Fibroblast of skin of right biceps (primary cell): ENCODE data around the gene BGLAP.
A peak's percentile ranks its signal among the peaks of the same experiment; 100 is the strongest.

ENCODE experiments used
- DNase-seq: peaks from one replicate; pipeline ENCODE4 v3.0.0-alpha.2; 2013

BGLAP gene

GRCh38 chr1:156259805-156260204 is 17.8 kb downstream of the BGLAP start:
- DNase-seq, result no peak

- no peak for DNase-seq
Observed at GRCh38 chr1:156260896-156261295, 18.9 kb downstream of the BGLAP start.

- DNase-seq, result peak; percentile 85
Observed at GRCh38 chr1:156262461-156263287, 20.7 kb downstream of the BGLAP start.

- DNase-seq, result no peak
Observed at GRCh38 chr1:156263288-156263655, 21.3 kb downstream of the BGLAP start.

GRCh38 chr1:156266051-156266450 is 24.1 kb downstream of the BGLAP start:
- no peak for DNase-seq

- DNase-seq, result no peak
Observed at GRCh38 chr1:156268336-156268735, 26.4 kb downstream of the BGLAP start.

GRCh38 chr1:156270314-156270713 is 28.3 kb downstream of the BGLAP start:
- DNase-seq, result no peak

GRCh38 chr1:156276532-156276931 is 34.5 kb downstream of the BGLAP start:
- no peak for DNase-seq

- no peak for DNase-seq
Observed at GRCh38 chr1:156276966-156277381, 35.0 kb downstream of the BGLAP start.

GRCh38 chr1:156279837-156280236 is 37.9 kb downstream of the BGLAP start:
- DNase-seq, result no peak

- DNase-seq, result peak; percentile 57
Observed at GRCh38 chr1:156281281-156281680, 39.3 kb downstream of the BGLAP start.

GRCh38 chr1:156281693-156282478 is 39.9 kb downstream of the BGLAP start:
- DNase-seq, result no peak

- DNase-seq, result peak; percentile 99
Observed at GRCh38 chr1:156282479-156283222, 40.7 kb downstream of the BGLAP start, which contains the start of gene SMG5. Gene SMG5, minus strand, starts transcription at chr1:156282825. Its CDS starts 145 bp downstream, at chr1:156282680.

- no peak for DNase-seq
Observed at GRCh38 chr1:156283521-156283920, 41.5 kb downstream of the BGLAP start.

- DNase-seq, result no peak
Observed at GRCh38 chr1:156284112-156284511, 42.1 kb downstream of the BGLAP start, which contains the start of gene TMEM79. Gene TMEM79, plus strand, starts transcription at chr1:156284325. Its CDS starts 902 bp downstream, at chr1:156285227.

GRCh38 chr1:156284757-156285156 is 42.8 kb downstream of the BGLAP start:
- no peak for DNase-seq

GRCh38 chr1:156285437-156285836 is 43.5 kb downstream of the BGLAP start:
- no peak for DNase-seq

GRCh38 chr1:156286061-156286460 is 44.1 kb downstream of the BGLAP start:
- DNase-seq, result no peak

- DNase-seq, result no peak
Observed at GRCh38 chr1:156289857-156290256, 47.9 kb downstream of the BGLAP start.

GRCh38 chr1:156291226-156292061 is 49.5 kb downstream of the BGLAP start:
- peak; percentile 74 for DNase-seq
